Calu3 (cell line): ENCODE data around the gene ABCB1. TPM values are rescaled to one million over a fixed set of nuclear protein-coding genes. Genes with fewer than 3 reads are reported as not detected.

Source experiments
- BruUV-seq: library from RNA; stranded (reverse); fragments of 400-500 nt; replicated peaks from 2 replicates; lab custom pipeline; 2021; lab: Mats Ljungman, UMichigan
- CTCF ChIA-PET: fragments of 300-600 bp; sonication (Branson Sonifier 250); formaldehyde crosslinking; loops from one replicate; lab custom pipeline; 2022; ENCODE audit warnings: antibody characterized with exemption; lab: Charles Lee
- DNase-seq: peaks from one replicate; pipeline ENCODE4 v3.0.0; 2022
- H3K27ac Mint-ChIP-seq: one replicate; pipeline ENCODE4 v1.8.0; 2022; ENCODE audit warnings: mixed read lengths; ENCODE audit not compliant: unreplicated experiment
- H3K27me3 Mint-ChIP-seq: one replicate; pipeline ENCODE4 v1.8.0; 2022; ENCODE audit warnings: mixed read lengths; ENCODE audit not compliant: unreplicated experiment
- H3K36me3 Mint-ChIP-seq: one replicate; pipeline ENCODE4 v1.8.0; 2022; ENCODE audit warnings: mild to moderate bottlenecking, moderate library complexity, mixed read lengths; ENCODE audit not compliant: insufficient read depth, unreplicated experiment
- H3K4me1 Mint-ChIP-seq: one replicate; pipeline ENCODE4 v1.8.0; 2022; ENCODE audit warnings: mild to moderate bottlenecking, low read depth, mixed read lengths; ENCODE audit not compliant: unreplicated experiment
- H3K4me3 Mint-ChIP-seq: one replicate; pipeline ENCODE4 v1.8.0; 2022; ENCODE audit warnings: mild to moderate bottlenecking, low read depth, moderate library complexity, mixed read lengths; ENCODE audit not compliant: unreplicated experiment
- H3K9me3 Mint-ChIP-seq: one replicate; pipeline ENCODE4 v1.8.0; 2022; ENCODE audit warnings: low read depth, mixed read lengths; ENCODE audit not compliant: unreplicated experiment
- CTCF ChIP-seq: fragments of 200-600 bp; IDR thresholded peaks from one replicate; pipeline ENCODE4 v1.8.0; 2022; ENCODE audit warnings: antibody characterized with exemption; ENCODE audit not compliant: unreplicated experiment
- intact Hi-C: fragments of 100-400 bp; cut with micrococcal nuclease; formaldehyde crosslinking; loops from one replicate; pipeline ENCODE4 v1.10.0; 2022; ENCODE audit not compliant: unreplicated experiment
- total RNA-seq: library from RNA; stranded (reverse); gene quantifications from 2 replicates; pipeline ENCODE4 v1.2.3, GENCODE V29; 2022

Gene ABCB1
- total RNA-seq, 1 experiment from 2014 or later: 5.7 TPM

- CTCF ChIA-PET: no interaction called here
- H3K9me3 Mint-ChIP-seq: no peaks in the 10 kb centered on the region
- H3K4me1 Mint-ChIP-seq: no peaks in the 10 kb centered on the region
- TF ChIP-seq CTCF: no peak
- H3K27ac Mint-ChIP-seq: no peak overlapping the region
- no peaks in the 10 kb centered on the region for H3K27me3 Mint-ChIP-seq
- no peak overlapping the region for H3K4me3 Mint-ChIP-seq
- intact Hi-C loops: no loop called here
- BruUV-seq: no TSS peak
- no peaks in the 10 kb centered on the region for H3K36me3 Mint-ChIP-seq
- DNase-seq: no peak
Measured at GRCh38 chr7:87545760-87546159, 54.9 kb downstream of the ABCB1 start.

- Mint-ChIP-seq H3K4me1 (no peaks in the 10 kb centered on the region), H3K36me3 (no peaks in the 10 kb centered on the region), H3K27me3 (no peaks in the 10 kb centered on the region), H3K9me3 (no peaks in the 10 kb centered on the region), H3K4me3 (no peak overlapping the region), H3K27ac (no peak overlapping the region)
- CTCF ChIA-PET: no interaction called here
- no peak for DNase-seq
- BruUV-seq: no TSS peak
- TF ChIP-seq CTCF: no peak
- intact Hi-C loops: no loop called here
Measured at GRCh38 chr7:87543623-87544022, 57.1 kb downstream of the ABCB1 start.

GRCh38 chr7:87541648-87542047 is 59.0 kb downstream of the ABCB1 start:
- intact Hi-C loops: no loop called here
- TF ChIP-seq CTCF: no peak

GRCh38 chr7:87538052-87538451 is 62.6 kb downstream of the ABCB1 start:
- H3K36me3 Mint-ChIP-seq: no peaks in the 10 kb centered on the region
- no peaks in the 10 kb centered on the region for H3K27me3 Mint-ChIP-seq
- no TSS peak for BruUV-seq
- no peak overlapping the region for H3K4me3 Mint-ChIP-seq
- H3K4me1 Mint-ChIP-seq: no peaks in the 10 kb centered on the region
- intact Hi-C loops: no loop called here
- no peak for DNase-seq
- H3K27ac Mint-ChIP-seq: no peak overlapping the region
- no peak for TF ChIP-seq CTCF
- H3K9me3 Mint-ChIP-seq: no peaks in the 10 kb centered on the region
- CTCF ChIA-PET: no interaction called here

More at GRCh38 chr7:87541648-87542047, 59.0 kb downstream of the ABCB1 start:
- no peak for DNase-seq
- no TSS peak for BruUV-seq
- Mint-ChIP-seq H3K4me1 (no peaks in the 10 kb centered on the region), H3K27me3 (no peaks in the 10 kb centered on the region), H3K4me3 (no peak overlapping the region), H3K9me3 (no peaks in the 10 kb centered on the region), H3K36me3 (no peaks in the 10 kb centered on the region), H3K27ac (no peak overlapping the region)
- CTCF ChIA-PET: no interaction called here

- no peak overlapping the region for H3K4me3 Mint-ChIP-seq
- no peak overlapping the region for H3K27ac Mint-ChIP-seq
- no peaks in the 10 kb centered on the region for H3K36me3 Mint-ChIP-seq
- no TSS peak for BruUV-seq
- no peaks in the 10 kb centered on the region for H3K9me3 Mint-ChIP-seq
- no peak for DNase-seq
- no peak for TF ChIP-seq CTCF
- H3K27me3 Mint-ChIP-seq: no peaks in the 10 kb centered on the region
- CTCF ChIA-PET: no interaction called here
- H3K4me1 Mint-ChIP-seq: no peaks in the 10 kb centered on the region
- intact Hi-C loops: no loop called here
Measured at GRCh38 chr7:87534072-87534471, 66.6 kb downstream of the ABCB1 start.
